Jurkat, Clone E6-1 (cell line): ENCODE measurements around the gene DOCK4.

Experiments used
- DNase-seq: peaks from one replicate; pipeline ENCODE4 v3.0.0-alpha.2; 2011; ENCODE audit warnings: low read depth, low spot score
- H3K4me3 ChIP-seq: 2 replicates; pipeline ENCODE4 v1.5.1; 2011; ENCODE audit warnings: mild to moderate bottlenecking, low read length, control low read depth, moderate library complexity

Gene DOCK4

DNA sequence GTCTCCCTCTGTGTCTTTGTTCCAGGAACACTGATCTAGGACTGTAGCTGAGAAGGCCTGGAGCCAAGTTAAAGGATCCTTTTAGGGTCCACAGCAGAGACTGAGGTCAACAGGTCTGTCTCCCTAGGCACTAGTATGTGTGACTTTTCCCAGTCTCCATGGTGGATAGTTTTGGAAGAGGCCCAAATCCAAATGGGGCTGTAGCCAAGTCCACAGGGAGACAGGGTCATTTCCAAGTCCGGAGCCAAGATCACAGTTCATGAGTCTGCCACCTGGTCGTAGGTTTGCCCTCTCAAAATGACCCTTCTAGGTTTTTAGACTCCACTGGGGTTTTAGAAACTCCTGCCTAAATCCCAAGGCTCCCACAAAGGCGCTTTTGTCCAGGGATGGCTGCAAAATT lies 17.1 kb upstream of the DOCK4 start:
- H3K4me3 ChIP-seq: no peak overlapping the region
- no peak for DNase-seq

DNA sequence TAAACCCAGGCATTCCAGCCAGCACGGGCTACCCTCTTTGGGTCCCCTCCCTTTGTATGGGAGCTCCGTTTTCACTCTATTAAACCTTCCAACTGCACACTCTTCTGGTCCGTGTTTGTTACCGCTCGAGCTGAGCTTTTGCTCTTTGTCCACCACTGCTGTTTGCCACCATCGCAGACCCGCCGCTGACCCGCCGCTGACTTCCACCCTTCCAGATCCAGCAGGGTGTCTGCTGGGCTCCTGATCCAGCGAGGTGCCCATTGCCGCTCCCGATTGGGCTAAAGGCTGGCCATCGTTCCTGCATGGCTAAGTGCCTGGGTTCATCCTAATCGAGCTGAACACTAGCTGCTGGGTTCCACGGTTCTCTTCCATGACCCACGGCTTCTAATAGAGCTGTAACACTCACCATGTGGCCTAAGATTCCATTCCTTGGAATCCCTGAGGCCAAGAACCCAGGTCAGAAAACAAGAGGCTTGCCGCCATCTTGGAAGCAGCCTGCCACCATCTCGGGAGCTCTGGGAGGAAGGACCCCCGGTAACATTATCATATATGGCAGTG lies 14.8 kb upstream of the DOCK4 start:
- no peak for DNase-seq
- H3K4me3 ChIP-seq: no peak overlapping the region

GRCh38 chr7:112215787-112216186 lies 9.6 kb upstream of the DOCK4 start:
- no peak for DNase-seq
- no peak overlapping the region for H3K4me3 ChIP-seq

GRCh38 chr7:112214883-112215282 lies 8.7 kb upstream of the DOCK4 start:
- no peak overlapping the region for H3K4me3 ChIP-seq
- DNase-seq: no peak

GRCh38 chr7:112214268-112214667 lies 8.1 kb upstream of the DOCK4 start:
- H3K4me3 ChIP-seq: no peak overlapping the region
- DNase-seq: no peak

DNA sequence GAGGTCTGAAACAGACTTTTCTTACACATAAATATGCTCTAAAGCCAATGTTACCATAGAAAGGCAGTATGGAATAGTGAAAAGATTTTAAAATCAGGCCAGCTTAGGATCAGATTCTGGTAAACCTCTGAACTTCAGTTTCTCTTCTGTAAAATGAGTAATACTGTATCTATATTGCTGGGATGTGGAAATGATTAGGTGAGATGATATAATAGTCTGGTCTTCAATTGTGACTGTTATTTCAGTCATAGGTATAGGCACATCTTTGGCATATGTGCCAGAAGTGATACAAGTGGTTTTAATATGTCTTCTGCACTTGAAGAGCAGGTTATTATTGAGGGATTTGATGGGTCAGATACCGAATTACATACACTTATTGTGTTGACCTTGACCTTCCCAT lies 7.5 kb upstream of the DOCK4 start:
- no peak for DNase-seq
- H3K4me3 ChIP-seq: no peak overlapping the region

DNA sequence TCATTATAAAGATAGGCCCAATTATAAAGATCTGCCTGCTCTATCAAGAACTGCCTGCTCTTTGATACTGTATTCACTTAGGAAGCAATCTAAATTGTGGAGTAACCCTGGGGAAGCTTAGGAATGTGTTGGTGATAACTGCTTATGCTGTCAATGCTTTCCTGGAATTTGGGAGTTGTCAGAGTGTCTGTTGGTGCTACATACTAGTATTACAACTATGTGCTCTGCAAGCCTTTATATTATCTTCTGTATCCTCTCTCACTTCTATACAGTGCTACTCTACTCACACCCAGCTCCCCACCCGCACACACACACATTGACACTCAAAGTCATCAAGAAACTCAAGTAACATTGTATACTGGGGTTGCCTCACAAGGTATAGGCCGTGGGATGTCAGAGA lies 6.4 kb upstream of the DOCK4 start:
- DNase-seq: no peak
- no peak overlapping the region for H3K4me3 ChIP-seq

DNA sequence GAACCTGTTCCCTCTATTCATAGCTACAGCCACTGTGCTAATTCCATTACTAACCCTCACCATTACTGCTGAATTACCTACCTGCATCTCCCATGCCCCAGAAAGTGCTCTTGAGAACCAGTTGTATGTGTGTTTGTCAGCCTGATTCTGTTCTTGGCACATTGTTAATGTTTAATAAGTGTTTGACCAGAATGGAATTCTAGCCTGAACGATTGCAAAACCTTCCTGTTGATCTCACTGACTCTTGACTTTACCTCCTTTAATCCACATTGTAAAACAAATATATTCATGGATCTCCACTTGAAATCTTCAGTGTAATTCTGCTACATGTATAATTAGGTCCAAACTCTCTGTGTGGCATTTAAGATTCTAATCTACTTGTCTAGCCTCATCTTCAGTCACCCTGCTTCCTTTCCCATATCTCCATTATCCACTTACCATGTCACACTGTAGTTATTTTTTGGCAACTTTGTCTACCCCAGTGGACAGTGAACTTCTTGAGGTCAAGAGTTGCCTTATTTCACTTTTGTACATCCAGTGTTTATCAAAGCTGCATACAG lies 5.2 kb upstream of the DOCK4 start:
- DNase-seq: no peak
- no peak overlapping the region for H3K4me3 ChIP-seq

DNA sequence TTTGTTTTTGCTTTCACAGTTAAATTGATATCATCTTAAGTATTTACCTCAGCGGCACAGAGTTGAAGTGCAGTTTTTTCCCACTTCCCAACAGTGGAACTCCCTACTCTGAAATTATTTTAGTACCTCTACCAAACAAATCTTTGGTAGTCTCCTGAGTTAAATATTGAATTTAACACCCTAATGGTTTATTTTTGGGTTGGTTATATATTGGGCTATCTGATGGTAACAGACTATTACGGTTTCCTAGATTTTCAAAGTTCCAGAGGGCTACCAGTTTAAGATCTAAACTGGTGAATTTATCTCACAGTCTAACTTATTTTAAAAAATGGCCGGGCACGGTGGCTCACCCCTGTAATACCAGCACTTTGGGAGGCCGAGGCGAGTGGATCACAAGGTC lies 1.6 kb upstream of the DOCK4 start:
- peak overlapping the region; percentile 92; the same call in 1 of the 2 replicates for H3K4me3 ChIP-seq
- no peak for DNase-seq

GRCh38 chr7:112206991-112207592 lies 893 bp upstream of the DOCK4 start:
- no peak for DNase-seq
- peak overlapping the region; percentile 92 for H3K4me3 ChIP-seq

- no peak for DNase-seq
- H3K4me3 ChIP-seq: peak overlapping the region; percentile 92
Observed at GRCh38 chr7:112205343-112206237, 609 bp downstream of the DOCK4 start.

GRCh38 chr7:112204499-112205342 lies 1.5 kb downstream of the DOCK4 start:
- no peak for DNase-seq
- H3K4me3 ChIP-seq: peak overlapping the region; percentile 92

- no peak for DNase-seq
- no peak overlapping the region for H3K4me3 ChIP-seq
Observed at GRCh38 chr7:112203365-112203739, 2.8 kb downstream of the DOCK4 start.

- H3K4me3 ChIP-seq: no peak overlapping the region
- DNase-seq: no peak
Observed at GRCh38 chr7:112202816-112203215, 3.4 kb downstream of the DOCK4 start.

GRCh38 chr7:112201839-112202238 lies 4.4 kb downstream of the DOCK4 start:
- H3K4me3 ChIP-seq: no peak overlapping the region
- no peak for DNase-seq

DNA sequence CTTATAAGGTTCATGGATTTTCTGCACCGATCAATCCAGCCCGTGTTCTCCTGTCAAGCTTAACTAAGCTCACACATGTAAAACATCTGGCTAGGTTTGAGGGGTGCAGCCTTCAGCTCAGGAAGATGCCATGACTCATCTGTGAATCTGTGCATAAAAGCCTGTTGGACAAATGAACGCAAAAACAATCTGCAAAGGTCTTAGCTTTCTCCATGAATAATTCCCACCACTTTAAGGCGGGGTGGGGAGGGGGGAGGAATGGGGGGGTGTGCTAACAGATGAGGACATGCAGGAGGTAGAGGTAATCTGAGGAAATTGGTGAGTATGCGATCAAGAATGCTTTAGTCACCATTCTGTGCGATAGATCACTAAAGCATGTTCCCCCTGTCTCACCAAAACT lies 4.8 kb downstream of the DOCK4 start:
- no peak for DNase-seq
- no peak overlapping the region for H3K4me3 ChIP-seq

DNA sequence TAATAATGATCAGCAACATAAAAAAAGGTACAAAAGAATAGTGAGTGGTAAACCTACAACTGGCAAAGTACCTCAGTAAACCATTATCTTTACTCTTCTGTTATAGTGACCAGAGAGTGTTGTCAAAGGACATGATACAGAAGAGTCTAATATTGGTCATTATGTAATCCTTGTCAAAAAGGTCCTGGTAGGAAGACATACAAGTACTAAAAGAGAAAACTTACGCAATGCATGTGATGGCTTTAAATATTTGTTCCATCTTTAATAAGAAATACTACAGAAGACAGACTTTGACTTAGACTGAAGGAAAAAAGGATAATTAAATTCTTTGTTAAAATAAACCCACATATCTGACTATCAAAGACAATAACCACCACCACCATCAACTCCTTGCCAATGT lies 6.5 kb downstream of the DOCK4 start:
- H3K4me3 ChIP-seq: no peak overlapping the region
- no peak for DNase-seq

- no peak overlapping the region for H3K4me3 ChIP-seq
- no peak for DNase-seq
Observed at GRCh38 chr7:112199035-112199655, 7.1 kb downstream of the DOCK4 start.

GRCh38 chr7:112197322-112197721 lies 8.9 kb downstream of the DOCK4 start:
- no peak overlapping the region for H3K4me3 ChIP-seq
- no peak for DNase-seq
